Loucy (cell line): ENCODE data around the gene AHDC1.
A peak's percentile ranks its signal among the peaks of the same experiment; 100 is the strongest.
"Not testable (repeated sequence)": the region's sequence is repeated elsewhere in the genome, so short reads cannot be mapped to it uniquely, and the experiment has no call there.

Experiments
- H2AFZ ChIP-seq: fragments of 200-600 bp; sonication (generic); 2 replicates; pipeline ENCODE4 v1.6.0; 2016; ENCODE audit warnings: antibody characterized with exemption, mild to moderate bottlenecking, low read length, moderate library complexity
- H3F3A ChIP-seq: fragments of 200-600 bp; 2 replicates; pipeline ENCODE4 v1.6.0; 2016; ENCODE audit warnings: antibody characterized with exemption, low read depth, mild to moderate bottlenecking
- H3K27me3 ChIP-seq: fragments of 200-600 bp; sonication (generic); 2 replicates; pipeline ENCODE4 v1.6.1; 2014; ENCODE audit warnings: low read length, mild to moderate bottlenecking; ENCODE audit not compliant: insufficient read depth, poor library complexity, severe bottlenecking
- H3K36me3 ChIP-seq: fragments of 200-600 bp; sonication (generic); 2 replicates; pipeline ENCODE4 v1.6.1; 2016; ENCODE audit warnings: low read length; ENCODE audit not compliant: insufficient read depth
- H3K4me1 ChIP-seq: fragments of 200-600 bp; sonication (generic); 2 replicates; pipeline ENCODE4 v1.5.1; 2014; ENCODE audit warnings: low read length, mild to moderate bottlenecking; ENCODE audit not compliant: insufficient read depth, poor library complexity, severe bottlenecking
- H3K4me2 ChIP-seq: fragments of 200-600 bp; sonication (generic); 2 replicates; pipeline ENCODE4 v1.6.0; 2014; ENCODE audit warnings: antibody characterized with exemption, low read length, low read depth, mild to moderate bottlenecking; ENCODE audit not compliant: poor library complexity, severe bottlenecking
- H3K4me3 ChIP-seq: fragments of 200-600 bp; sonication (generic); 2 replicates; pipeline ENCODE4 v1.5.1; 2014; ENCODE audit warnings: low read length, mild to moderate bottlenecking, mixed read lengths; ENCODE audit not compliant: poor library complexity, severe bottlenecking
- H3K79me2 ChIP-seq: fragments of 200-600 bp; sonication (generic); 2 replicates; pipeline ENCODE4 v1.6.1; 2014; ENCODE audit warnings: low read length; ENCODE audit not compliant: insufficient read depth
- H3K9ac ChIP-seq: fragments of 200-600 bp; sonication (generic); 2 replicates; pipeline ENCODE4 v1.6.0; 2014; ENCODE audit warnings: mild to moderate bottlenecking, low read depth, low read length, moderate library complexity; ENCODE audit not compliant: poor library complexity, severe bottlenecking
- H3K9me2 ChIP-seq: fragments of 200-600 bp; sonication (generic); replicated peaks from 2 replicates; pipeline ENCODE4 v1.6.1; 2016; ENCODE audit warnings: low read depth, low read length, mixed read lengths
- H3K9me3 ChIP-seq: fragments of 200-600 bp; sonication (generic); 2 replicates; pipeline ENCODE4 v1.6.1; 2014; ENCODE audit warnings: mild to moderate bottlenecking, antibody characterized with exemption, low read length, low read depth; ENCODE audit not compliant: insufficient read depth
- H4K20me1 ChIP-seq: fragments of 200-600 bp; sonication (generic); 2 replicates; pipeline ENCODE4 v1.6.0; 2014; ENCODE audit warnings: antibody characterized with exemption, low read length, mild to moderate bottlenecking; ENCODE audit not compliant: insufficient read depth, poor library complexity, severe bottlenecking
- EZH2phosphoT487 ChIP-seq: fragments of 200-600 bp; IDR thresholded peaks from 2 replicates; pipeline ENCODE4 v1.6.1; 2018; ENCODE audit warnings: antibody characterized with exemption, mild to moderate bottlenecking, moderate library complexity, borderline replicate concordance
- TF ChIP-seq, protein P1 (sequence below): fragments of 200-600 bp; sonication (generic); conservative IDR thresholded peaks from 2 replicates; pipeline ENCODE4 v1.5.1; 2014; ENCODE audit warnings: mild to moderate bottlenecking, antibody characterized with exemption, low read length

The AHDC1 gene

DNA sequence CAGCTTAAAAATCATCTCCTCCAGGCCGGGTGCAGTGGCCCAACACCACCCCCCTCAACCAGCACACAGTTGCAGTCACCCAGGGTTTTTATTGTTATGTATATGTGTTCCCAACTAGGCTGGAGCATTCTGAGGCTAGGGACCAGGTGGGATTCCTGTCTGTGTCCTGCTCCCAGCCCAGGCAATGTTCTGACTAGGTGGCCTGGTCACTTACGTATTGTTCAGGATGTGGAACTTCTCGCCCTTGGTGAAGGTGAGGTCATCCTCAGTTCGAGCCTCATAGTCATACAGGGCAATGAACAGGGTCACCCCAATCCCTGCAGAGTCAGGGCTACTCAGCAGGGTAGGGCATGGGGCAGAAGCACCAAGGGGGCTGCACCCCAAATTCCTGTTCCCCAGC lies 18.9 kb upstream of the AHDC1 start:
- H3K9me3 ChIP-seq, result no peaks in the 10 kb centered on the region
- H3K36me3 ChIP-seq, result no peaks in the 10 kb centered on the region
- H3K9me2 ChIP-seq, result no peaks in the 10 kb centered on the region
- no peaks in the 10 kb centered on the region for H3K27me3 ChIP-seq
- peak overlapping the region; percentile 59 for H3K9ac ChIP-seq
- H3K79me2 ChIP-seq, result no peaks in the 10 kb centered on the region
- TF ChIP-seq, protein P1, sequence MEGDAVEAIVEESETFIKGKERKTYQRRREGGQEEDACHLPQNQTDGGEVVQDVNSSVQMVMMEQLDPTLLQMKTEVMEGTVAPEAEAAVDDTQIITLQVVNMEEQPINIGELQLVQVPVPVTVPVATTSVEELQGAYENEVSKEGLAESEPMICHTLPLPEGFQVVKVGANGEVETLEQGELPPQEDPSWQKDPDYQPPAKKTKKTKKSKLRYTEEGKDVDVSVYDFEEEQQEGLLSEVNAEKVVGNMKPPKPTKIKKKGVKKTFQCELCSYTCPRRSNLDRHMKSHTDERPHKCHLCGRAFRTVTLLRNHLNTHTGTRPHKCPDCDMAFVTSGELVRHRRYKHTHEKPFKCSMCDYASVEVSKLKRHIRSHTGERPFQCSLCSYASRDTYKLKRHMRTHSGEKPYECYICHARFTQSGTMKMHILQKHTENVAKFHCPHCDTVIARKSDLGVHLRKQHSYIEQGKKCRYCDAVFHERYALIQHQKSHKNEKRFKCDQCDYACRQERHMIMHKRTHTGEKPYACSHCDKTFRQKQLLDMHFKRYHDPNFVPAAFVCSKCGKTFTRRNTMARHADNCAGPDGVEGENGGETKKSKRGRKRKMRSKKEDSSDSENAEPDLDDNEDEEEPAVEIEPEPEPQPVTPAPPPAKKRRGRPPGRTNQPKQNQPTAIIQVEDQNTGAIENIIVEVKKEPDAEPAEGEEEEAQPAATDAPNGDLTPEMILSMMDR, result no peak
- TF ChIP-seq EZH2phosphoT487, result no peak
- H3K4me1 ChIP-seq, result peaks cover 62% of the 10 kb centered on the region
- peak overlapping the region; percentile 40 for H3K4me3 ChIP-seq
- peaks cover 4% of the 10 kb centered on the region; the same call in 1 of the 2 replicates for H3F3A ChIP-seq
- H3K4me2 ChIP-seq, result peak overlapping the region; percentile 65
- no peak overlapping the region for H2AFZ ChIP-seq
- H4K20me1 ChIP-seq, result no peaks in the 10 kb centered on the region

DNA sequence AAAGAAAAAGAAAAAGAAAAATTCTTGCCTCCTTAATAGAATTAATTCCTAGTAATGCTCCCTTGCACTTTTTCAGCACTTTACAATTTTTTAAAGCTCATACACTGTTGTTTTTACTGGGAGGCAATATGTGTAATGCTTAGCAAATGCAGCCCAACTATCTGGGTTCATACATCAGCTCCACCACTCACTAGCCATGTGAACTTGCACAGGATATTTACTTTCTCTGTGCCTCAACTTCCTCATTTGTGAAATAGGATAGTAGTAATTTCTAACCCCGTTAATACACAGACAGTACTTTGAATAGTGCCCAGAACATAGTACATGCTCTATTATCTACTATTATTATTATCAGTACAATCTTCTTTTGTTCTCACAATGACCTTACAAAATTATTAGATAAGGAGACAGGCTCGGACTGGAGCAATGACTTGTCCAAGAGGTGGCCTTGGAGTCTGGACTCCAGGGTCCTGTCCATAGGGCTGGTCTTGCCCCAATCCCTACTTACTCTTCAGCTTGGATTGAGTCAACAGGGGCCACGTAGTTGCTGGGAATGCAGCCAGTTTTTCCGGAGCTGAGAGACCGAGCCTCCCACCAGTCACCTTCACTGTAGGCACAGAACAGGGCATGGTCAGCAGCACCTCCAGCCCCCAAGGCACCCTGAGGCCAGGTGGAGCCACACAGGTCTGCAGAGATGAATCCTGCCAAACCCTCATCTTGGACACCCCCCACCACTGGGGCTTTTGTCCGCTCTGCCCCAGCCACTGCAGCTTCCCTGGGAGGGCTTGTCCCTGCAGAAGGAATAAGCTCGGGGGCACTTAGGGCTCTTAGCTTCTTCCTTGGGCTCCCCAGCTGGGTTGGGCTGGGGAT lies 17.3 kb upstream of the AHDC1 start:
- Histone ChIP-seq H3K36me3 (no peaks in the 10 kb centered on the region), H3K9me2 (no peaks in the 10 kb centered on the region), H3F3A (peaks cover 7% of the 10 kb centered on the region; the same call in 1 of the 2 replicates), H3K4me1 (peaks cover 67% of the 10 kb centered on the region), H4K20me1 (no peaks in the 10 kb centered on the region), H2AFZ (no peak overlapping the region), H3K4me2 (no peak overlapping the region), H3K9ac (no peak overlapping the region), H3K9me3 (no peaks in the 10 kb centered on the region), H3K27me3 (no peaks in the 10 kb centered on the region), H3K79me2 (no peaks in the 10 kb centered on the region), H3K4me3 (no peak overlapping the region)
- TF ChIP-seq EZH2phosphoT487, result no peak
- TF ChIP-seq, protein P1, result no peak

DNA sequence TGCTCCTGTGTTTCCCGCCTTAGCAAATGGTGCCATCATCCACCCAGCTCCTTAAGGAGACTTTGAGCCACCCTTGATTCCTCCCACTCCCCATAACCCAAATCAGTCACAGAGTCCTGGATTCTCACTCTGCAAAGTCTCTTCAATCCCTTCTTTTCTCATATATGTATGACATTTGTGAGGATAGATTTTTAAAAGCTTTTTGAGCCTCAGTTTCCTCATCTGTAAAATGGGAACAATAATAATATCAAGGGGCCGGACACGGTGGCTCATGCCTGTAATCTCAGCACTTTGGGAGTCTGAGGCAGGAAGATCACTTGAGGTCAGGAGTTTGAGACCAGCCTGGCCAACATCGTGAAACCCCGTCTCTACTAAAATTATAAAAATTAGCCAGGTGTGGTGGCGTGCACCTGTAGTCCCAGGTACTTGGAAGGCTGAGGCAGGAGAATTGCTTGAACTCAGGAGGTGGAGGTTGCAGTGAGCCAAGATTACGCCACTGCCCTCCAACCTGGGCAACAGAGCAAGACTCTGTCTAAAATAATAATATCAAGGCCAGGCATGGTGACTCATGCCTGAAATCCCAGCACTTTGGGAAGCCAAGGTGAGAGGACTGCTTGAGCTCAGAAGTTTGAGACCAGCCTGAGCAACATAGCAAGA lies 16.0 kb upstream of the AHDC1 start:
- H3K4me2 ChIP-seq, H4K20me1 ChIP-seq, H3K9me3 ChIP-seq, H3K36me3 ChIP-seq, H3K4me3 ChIP-seq, H3K27me3 ChIP-seq, H2AFZ ChIP-seq, H3K9me2 ChIP-seq, H3K79me2 ChIP-seq, H3F3A ChIP-seq, H3K9ac ChIP-seq: not testable (repeated sequence)
- peaks cover 57% of the 10 kb centered on the region for H3K4me1 ChIP-seq
